Stomach (tissue), 9 donors: ENCODE results near the gene METTL21C. TPM values are rescaled to one million over a fixed set of nuclear protein-coding genes. Genes with fewer than 3 reads are reported as not detected.
A peak's percentile ranks its signal among the peaks of the same experiment; 100 is the strongest.

Experiments
- DNase-seq, 2 donors: peaks; one replicate each; pipeline versions ENCODE4 v3.0.0 to v3.0.0-alpha.2; 2013 to 2019
- H3K27ac ChIP-seq, 5 donors: fragments of 200-600 bp in 4 of 5; sonication (generic) in 4 of 5; one replicate each; pipeline ENCODE4 v1.5.1; 2013 to 2019; ENCODE audit warnings: mild to moderate bottlenecking in 1 of 5, moderate library complexity in 1 of 5
- H3K27me3 ChIP-seq, 3 donors: fragments of 200-600 bp; sonication (generic); one replicate each; pipeline ENCODE4 v1.5.1; 2017 to 2019; ENCODE audit warnings: mixed run types in 1 of 3
- H3K36me3 ChIP-seq, 4 donors: fragments of 200-600 bp; sonication (generic); 1 replicate in 3 of 4; 2 replicates in 1 of 4; pipeline ENCODE4 v1.5.1; 2016 to 2019
- H3K4me1 ChIP-seq, 4 donors: fragments of 200-600 bp; sonication (generic); one replicate each; pipeline ENCODE4 v1.5.1; 2016 to 2019
- H3K4me3 ChIP-seq, 4 donors: fragments of 200-600 bp; sonication (generic) in 3 of 4; one replicate each; pipeline ENCODE4 v1.5.1; 2016 to 2019; ENCODE audit warnings: mild to moderate bottlenecking in 1 of 4
- H3K9me3 ChIP-seq, 4 donors: fragments of 200-600 bp; sonication (generic); one replicate each; pipeline ENCODE4 v1.5.1; 2016 to 2019
- CTCF ChIP-seq, 7 experiments: fragments of 450-650 bp in 4 of 7; fragments of 200-600 bp in 3 of 7; sonication (generic) in 3 of 7; IDR thresholded peaks; one replicate each; pipeline ENCODE4 v1.5.1; 2016 to 2019; ENCODE audit warnings: antibody characterized with exemption in 7 of 7, control low read depth in 2 of 7, mild to moderate bottlenecking in 1 of 7
- EP300 ChIP-seq: sonication (generic); formaldehyde crosslinking; IDR thresholded peaks from one replicate; pipeline ENCODE4 v1.6.1; 2017; ENCODE audit warnings: antibody characterized with exemption
- POLR2A ChIP-seq, 4 donors: fragments of 450-650 bp; IDR thresholded peaks; one replicate each; pipeline ENCODE4 v1.6.1; 2016; ENCODE audit warnings: antibody characterized with exemption in 4 of 4, control low read depth in 2 of 4, mild to moderate bottlenecking in 1 of 4, moderate library complexity in 1 of 4
- POLR2AphosphoS5 ChIP-seq, 3 donors: sonication (generic); formaldehyde crosslinking; IDR thresholded peaks; one replicate each; pipeline ENCODE4 v1.6.1; 2016; ENCODE audit warnings: antibody characterized with exemption in 3 of 3
- WGBS, 5 donors: extraction: QIAGEN DNeasy Blood & Tissue Kit in 3 of 5; methylation state at CpG; one replicate each; pipeline versions ENCODE4 v1.1.5 to v1.1.7; 2013 to 2018; 5-methylcytosine and 5-hydroxymethylcytosine counted together
- intact Hi-C: fragments of 100-400 bp; cut with DNase I; formaldehyde crosslinking; loops from one replicate; pipeline ENCODE4 v1.15.1; 2023; ENCODE audit warnings: low total_unique reads
- polyA plus RNA-seq, 3 donors: library from polyadenylated mRNA; stranded (reverse); fragments of 200-250 nt; gene quantifications; one replicate each; pipeline ENCODE4 v1.2.3, GENCODE V29; 2013
- total RNA-seq, 5 donors: library from RNA; depleted of rRNA; stranded (reverse); fragments of >200 nt; gene quantifications; one replicate each; pipeline versions ENCODE4 v1.1.0 to v1.2.3, GENCODE V29; 2014 to 2016
- donor health status: healthy with polysubstance abuse.
- donor health status: Bipolar disorder and iron deficiency.
- donor health status: healthy.

Gene METTL21C
- total and polyA plus RNA-seq, 8 donors, result not detected

GRCh38 chr13:102726430-102726829, 31.6 kb upstream of the METTL21C start:
- no peaks in the 10 kb centered on the region for H3K36me3 ChIP-seq
- H3K4me1 ChIP-seq, result no peaks in the 10 kb centered on the region
- 63 to 71% (median 64%) methylated on average over 2 of the region's 2 CpGs for WGBS, 5 donors
- no peak overlapping the region for H3K4me3 ChIP-seq
- peak in 1 of 2 donors; percentile 7 for DNase-seq
- H3K9me3 ChIP-seq, result peaks cover 0 to 2% (median 0%) of the 10 kb centered on the region in 4 donors
- H3K27ac ChIP-seq, result no peak overlapping the region
- no peaks in the 10 kb centered on the region for H3K27me3 ChIP-seq
- TF ChIP-seq POLR2AphosphoS5 (IDR thresholded peaks at IDR 0.05) (no peak), CTCF (IDR thresholded peaks at IDR 0.05) (no peak), POLR2A (IDR thresholded peaks at IDR 0.05) (no peak)
- intact Hi-C loops, result no loop called here

GRCh38 chr13:102724923-102725322, 30.1 kb upstream of the METTL21C start:
- Histone ChIP-seq H3K36me3 (no peaks in the 10 kb centered on the region), H3K27me3 (no peaks in the 10 kb centered on the region), H3K4me3 (no peak overlapping the region), H3K9me3 (no peaks in the 10 kb centered on the region), H3K27ac (no peak overlapping the region), H3K4me1 (no peaks in the 10 kb centered on the region)
- DNase-seq, result peak in 1 of 2 donors; percentile 43
- TF ChIP-seq EP300, result no peak
- TF ChIP-seq POLR2AphosphoS5 (IDR thresholded peaks at IDR 0.05), result no peak
- no peak for TF ChIP-seq POLR2A (IDR thresholded peaks at IDR 0.05)
- peak in 2 of 7 experiments; percentile 6 to 8 for TF ChIP-seq CTCF (IDR thresholded peaks at IDR 0.05)
- intact Hi-C loops, result no loop called here
- WGBS, 5 donors, result 74 to 77% (median 75%) methylated on average over 6 of the region's 6 CpGs

GRCh38 chr13:102721800-102722231, 27.0 kb upstream of the METTL21C start:
- Histone ChIP-seq H3K36me3 (no peaks in the 10 kb centered on the region), H3K9me3 (no peaks in the 10 kb centered on the region), H3K27ac (no peak overlapping the region), H3K27me3 (no peaks in the 10 kb centered on the region), H3K4me1 (no peaks in the 10 kb centered on the region), H3K4me3 (no peak overlapping the region)
- intact Hi-C loops, result no loop called here
- TF ChIP-seq EP300 (no peak), POLR2A (IDR thresholded peaks at IDR 0.05) (no peak), CTCF (IDR thresholded peaks at IDR 0.05) (no peak), POLR2AphosphoS5 (IDR thresholded peaks at IDR 0.05) (no peak)
- WGBS, 5 donors, result 36 to 90% (median 63%) methylated on average over 1 of the region's 1 CpG
- DNase-seq, result peak in 1 of 2 donors; percentile 5

- Histone ChIP-seq H3K9me3 (no peaks in the 10 kb centered on the region), H3K4me1 (no peaks in the 10 kb centered on the region), H3K4me3 (no peak overlapping the region), H3K27me3 (no peaks in the 10 kb centered on the region), H3K36me3 (no peaks in the 10 kb centered on the region), H3K27ac (no peak overlapping the region)
- DNase-seq, result no peak
- intact Hi-C loops, result no loop called here
- WGBS, 5 donors, result 56 to 78% (median 73%) methylated on average over 2 of the region's 2 CpGs
- TF ChIP-seq CTCF (IDR thresholded peaks at IDR 0.05) (no peak), EP300 (no peak), POLR2AphosphoS5 (IDR thresholded peaks at IDR 0.05) (no peak), POLR2A (IDR thresholded peaks at IDR 0.05) (no peak)
Measured at GRCh38 chr13:102718746-102719145, 23.9 kb upstream of the METTL21C start.
